ENCODE data around the gene DCST1. TPM values are rescaled to one million over a fixed set of nuclear protein-coding genes. Genes with fewer than 3 reads are reported as not detected.

DCST1 gene
- total and polyA plus RNA-seq, 2 donors (not counting 1 experiment from before 2014, with no cell fraction given), result 0.22 TPM; not detected in 1

DNA sequence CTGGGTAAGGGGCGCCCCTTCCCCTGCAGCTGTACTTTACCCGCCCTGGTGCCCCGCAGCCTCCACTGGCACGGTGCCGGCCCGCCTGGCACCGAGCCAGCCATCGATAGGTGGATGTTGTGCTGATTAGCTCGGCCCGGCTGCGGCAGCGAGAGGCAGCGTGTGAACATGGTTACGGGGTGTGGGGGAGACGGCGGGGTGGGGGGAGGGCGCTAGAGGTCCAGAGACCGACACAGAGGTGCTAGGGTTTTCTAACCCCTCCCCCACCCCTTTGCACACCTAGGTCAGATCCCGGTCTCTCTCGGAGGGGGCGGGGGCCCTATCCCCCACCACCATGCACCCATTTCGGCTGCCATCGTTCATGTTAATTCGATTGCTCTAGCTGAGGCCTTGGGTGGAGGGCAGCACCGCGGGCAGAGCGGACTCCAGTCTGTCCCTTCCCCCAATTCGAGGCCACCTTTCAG, 36.6 kb downstream of the DCST1 start:
- H3K4me2 ChIP-seq (replicated peaks; ENCODE audit: low read depth, low read length, poor library complexity, severe bottlenecking), result peak overlapping the region; percentile 87
- H3K9me3 ChIP-seq (ENCODE audit: control extremely low read depth in 1 of 3, control insufficient read depth in 2 of 3, insufficient read depth in 1 of 3, low read length in 2 of 3), result no peaks in the 10 kb centered on the region
- CTCF ChIA-PET, result interaction anchor here (0.8 to 20.2 kb wide), 4 partner anchors 9 to 22 kb away, joined by 3 to 370 read pairs (median 26); partner anchors contain the start of gene ADAM15
- POLR2A ChIA-PET, result interaction anchor here (1.3 to 1.5 kb wide), 3 partner anchors 9 to 15 kb away, joined by 3 to 7 read pairs (median 5); no protein-coding TSS in a partner anchor
- Mint-ChIP-seq H3K27me3 (no peaks in the 10 kb centered on the region), H3K4me3 (peak overlapping the region; percentile 51), H3K27ac (no peak overlapping the region), H3K4me1 (peaks cover 49% of the 10 kb centered on the region), H3K9me3 (ENCODE audit: insufficient read depth) (no peaks in the 10 kb centered on the region)
- no peak overlapping the region for H3K27ac ChIP-seq (ENCODE audit: low read length in 2 of 2)
- ATAC-seq (ENCODE audit: low read depth), result no peak
- peaks cover 25 to 46% of the 10 kb centered on the region in 2 donors for H3K4me1 ChIP-seq (ENCODE audit: control insufficient read depth in 2 of 2, insufficient read depth in 2 of 2, low read length in 2 of 2)
- WGBS (ENCODE audit: insufficient coverage), result 65% methylated on average over 11 of the region's 28 CpGs
- H3K27me3 ChIP-seq (replicated peaks in 1 of 4; ENCODE audit: control extremely low read depth in 1 of 4, control insufficient read depth in 3 of 4, insufficient read depth in 4 of 4, low read length in 3 of 4), result no peaks in the 10 kb centered on the region
- no peaks in the 10 kb centered on the region for H3K79me2 ChIP-seq (ENCODE audit: control insufficient read depth, insufficient read depth, low read length)
- no peak overlapping the region for H2AFZ ChIP-seq (ENCODE audit: insufficient read depth, low read depth, low read length, poor library complexity, severe bottlenecking)
- DNase-seq, result no peak
- peaks cover 24% of the 10 kb centered on the region for H4K20me1 ChIP-seq (ENCODE audit: control insufficient read depth, insufficient read depth, low read length, poor library complexity, severe bottlenecking)
- peaks cover 0 to 23% of the 10 kb centered on the region in 2 experiments for H3K36me3 ChIP-seq (replicated peaks in 1 of 2; ENCODE audit: control extremely low read depth in 1 of 2, control insufficient read depth in 1 of 2, extremely low read depth in 1 of 2, insufficient read depth in 2 of 2, low read length in 1 of 2)
- peak overlapping the region; percentile 65 for H3K9ac ChIP-seq (ENCODE audit: low read length)
- TF ChIP-seq EZH2 (IDR thresholded peaks at IDR 0.05; ENCODE audit: borderline replicate concordance, insufficient read depth, low read depth, low read length, poor library complexity, severe bottlenecking), result no peak
- TF ChIP-seq, protein P1, sequence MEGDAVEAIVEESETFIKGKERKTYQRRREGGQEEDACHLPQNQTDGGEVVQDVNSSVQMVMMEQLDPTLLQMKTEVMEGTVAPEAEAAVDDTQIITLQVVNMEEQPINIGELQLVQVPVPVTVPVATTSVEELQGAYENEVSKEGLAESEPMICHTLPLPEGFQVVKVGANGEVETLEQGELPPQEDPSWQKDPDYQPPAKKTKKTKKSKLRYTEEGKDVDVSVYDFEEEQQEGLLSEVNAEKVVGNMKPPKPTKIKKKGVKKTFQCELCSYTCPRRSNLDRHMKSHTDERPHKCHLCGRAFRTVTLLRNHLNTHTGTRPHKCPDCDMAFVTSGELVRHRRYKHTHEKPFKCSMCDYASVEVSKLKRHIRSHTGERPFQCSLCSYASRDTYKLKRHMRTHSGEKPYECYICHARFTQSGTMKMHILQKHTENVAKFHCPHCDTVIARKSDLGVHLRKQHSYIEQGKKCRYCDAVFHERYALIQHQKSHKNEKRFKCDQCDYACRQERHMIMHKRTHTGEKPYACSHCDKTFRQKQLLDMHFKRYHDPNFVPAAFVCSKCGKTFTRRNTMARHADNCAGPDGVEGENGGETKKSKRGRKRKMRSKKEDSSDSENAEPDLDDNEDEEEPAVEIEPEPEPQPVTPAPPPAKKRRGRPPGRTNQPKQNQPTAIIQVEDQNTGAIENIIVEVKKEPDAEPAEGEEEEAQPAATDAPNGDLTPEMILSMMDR (IDR thresholded peaks at IDR 0.05), result no peak
- intact Hi-C loops (cut with micrococcal nuclease), result no loop called here
- H3K4me3 ChIP-seq (ENCODE audit: control extremely low read depth in 1 of 5, extremely low read depth in 1 of 5, insufficient read depth in 1 of 5, low read depth in 2 of 5, low read length in 4 of 5), result peak overlapping the region in 4 of 5 experiments; percentile 21 to 54 (median 42)

Data from B cell (primary cell).